GM19025 (cell line): ENCODE data around the gene ALKAL2.

Experiments
- ATAC-seq: cut with Tn5 transposase; IDR thresholded peaks from one replicate; pipeline ENCODE4 v1.9.1; 2021; ENCODE audit warnings: mild to moderate bottlenecking, low read depth, moderate library complexity; ENCODE audit not compliant: unreplicated experiment

Gene ALKAL2

DNA sequence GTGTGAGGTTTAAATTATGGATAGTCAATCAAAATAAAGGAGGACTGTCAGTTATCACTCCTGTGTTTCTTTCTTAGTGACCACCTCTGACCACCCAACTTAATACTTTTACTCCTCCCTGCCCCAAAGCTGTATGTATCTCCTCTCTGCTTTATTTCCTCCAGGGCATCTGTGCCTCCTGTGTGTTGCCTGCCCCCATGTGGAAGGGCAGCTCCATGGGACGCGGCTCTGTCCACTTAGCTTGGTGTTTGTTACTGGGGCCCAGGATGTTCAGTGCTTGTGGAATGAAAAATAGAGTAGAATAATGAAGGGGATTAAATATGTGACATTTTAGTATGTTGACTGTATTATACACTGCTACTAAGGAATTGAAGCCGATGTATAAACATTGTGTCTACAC is 13.4 kb downstream of the ALKAL2 start:
- ATAC-seq: no peak

DNA sequence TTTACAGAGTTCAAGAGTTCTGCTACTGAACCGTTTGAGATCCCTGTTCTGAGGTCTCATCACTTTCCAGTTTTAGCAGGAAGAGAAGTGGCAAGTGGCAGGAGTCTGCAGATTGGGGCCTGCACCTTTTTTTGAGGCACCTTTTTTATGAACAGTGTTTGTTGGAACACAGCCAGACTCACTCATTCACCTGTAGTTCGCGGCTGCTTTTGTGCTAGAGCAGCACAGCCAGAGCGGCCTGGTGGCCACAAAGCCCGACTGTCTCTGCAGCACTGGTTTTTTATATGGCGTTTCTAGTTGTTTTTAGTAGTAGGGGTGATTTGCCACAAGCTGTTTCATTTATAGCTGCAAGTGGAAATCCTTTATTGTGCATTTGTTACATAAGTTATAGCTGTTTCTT is 14.6 kb downstream of the ALKAL2 start:
- no peak for ATAC-seq

DNA sequence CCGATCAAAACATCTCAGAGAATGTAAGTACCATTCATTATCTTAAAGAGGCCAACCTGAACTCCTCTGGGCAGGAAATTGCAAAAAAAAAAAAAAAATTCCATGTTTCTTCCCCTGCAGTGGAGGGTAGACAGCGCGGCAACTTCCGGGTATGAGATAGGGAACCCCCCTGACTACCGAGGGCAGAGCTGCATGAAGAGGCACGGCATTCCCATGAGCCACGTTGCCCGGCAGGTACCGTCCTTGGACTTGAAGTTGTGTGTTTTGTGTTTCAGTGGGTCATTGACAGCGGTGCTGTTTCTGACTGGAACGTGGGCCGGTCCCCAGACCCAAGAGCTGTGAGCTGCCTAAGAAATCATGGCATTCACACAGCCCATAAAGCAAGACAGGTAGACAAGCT is 16.0 kb downstream of the ALKAL2 start:
- no peak for ATAC-seq

DNA sequence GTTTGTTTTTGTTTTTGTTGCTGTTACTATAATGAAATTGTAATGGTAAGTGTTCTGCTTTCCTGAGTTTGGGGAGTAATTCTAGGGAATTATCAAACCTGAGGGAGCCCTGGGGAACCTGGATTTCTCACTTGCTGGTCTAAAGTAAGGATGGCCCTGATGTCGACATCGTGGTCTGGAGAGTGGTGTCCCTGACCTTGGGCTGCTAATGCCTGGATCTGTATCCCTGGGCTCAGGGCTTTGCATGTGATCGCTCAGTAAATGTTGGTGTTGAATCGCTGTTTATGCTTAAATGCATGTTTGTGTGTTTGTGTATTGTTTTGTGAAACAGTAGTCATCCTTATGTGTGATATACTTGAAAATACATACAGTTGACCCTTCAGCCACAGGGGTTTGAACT is 17.0 kb downstream of the ALKAL2 start:
- no peak for ATAC-seq

DNA sequence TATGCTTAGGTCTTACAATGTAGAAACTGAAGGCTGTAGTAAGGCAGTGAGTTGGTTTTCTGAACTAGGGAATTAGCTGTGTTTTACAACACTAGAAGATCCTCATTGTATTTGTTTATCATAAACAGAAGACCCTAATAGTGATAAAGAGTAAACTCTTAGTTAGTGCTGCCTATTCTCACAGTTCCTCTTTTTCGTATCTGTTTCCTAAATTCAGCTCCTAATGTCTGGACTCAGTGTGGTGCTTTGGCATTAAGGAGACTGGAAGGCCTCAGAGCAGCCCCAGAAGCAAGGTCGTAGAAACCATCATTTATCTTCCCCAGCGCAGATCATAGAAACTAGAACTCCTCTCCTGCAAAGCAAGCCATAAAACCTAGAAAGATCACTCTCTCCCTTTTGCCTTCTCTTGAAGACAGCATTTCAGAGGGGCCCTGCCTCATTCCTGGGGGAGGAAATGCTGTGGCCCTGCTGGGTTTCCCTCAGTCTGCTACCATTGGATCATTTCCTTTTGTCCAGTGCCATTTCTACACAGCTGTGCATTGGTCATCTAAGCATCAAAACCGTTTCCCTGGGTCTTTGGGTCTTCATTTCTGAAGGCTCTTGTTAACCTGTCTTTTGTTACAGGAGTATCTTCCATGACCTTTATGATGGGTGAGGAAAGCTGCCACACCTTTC is 18.4 kb downstream of the ALKAL2 start:
- ATAC-seq: no peak

DNA sequence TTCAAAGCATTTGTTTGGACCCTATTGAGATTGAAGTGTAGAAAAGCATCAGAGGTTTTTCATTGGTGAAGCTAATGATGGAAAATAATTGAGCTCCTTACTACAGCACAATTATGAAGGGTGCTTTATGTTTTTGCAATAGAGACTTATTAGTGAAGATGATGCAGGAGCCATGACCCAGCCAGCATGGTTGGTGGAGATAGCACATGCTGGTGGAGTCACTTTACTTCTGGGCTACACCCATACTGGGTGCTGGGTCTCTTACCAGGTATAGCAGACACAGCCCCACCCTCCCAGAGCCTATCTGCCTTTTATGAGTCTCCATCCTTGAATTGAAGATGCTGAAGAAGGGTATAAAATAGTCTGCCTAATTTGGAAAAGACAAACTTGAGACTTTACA is 19.6 kb downstream of the ALKAL2 start:
- no peak for ATAC-seq

DNA sequence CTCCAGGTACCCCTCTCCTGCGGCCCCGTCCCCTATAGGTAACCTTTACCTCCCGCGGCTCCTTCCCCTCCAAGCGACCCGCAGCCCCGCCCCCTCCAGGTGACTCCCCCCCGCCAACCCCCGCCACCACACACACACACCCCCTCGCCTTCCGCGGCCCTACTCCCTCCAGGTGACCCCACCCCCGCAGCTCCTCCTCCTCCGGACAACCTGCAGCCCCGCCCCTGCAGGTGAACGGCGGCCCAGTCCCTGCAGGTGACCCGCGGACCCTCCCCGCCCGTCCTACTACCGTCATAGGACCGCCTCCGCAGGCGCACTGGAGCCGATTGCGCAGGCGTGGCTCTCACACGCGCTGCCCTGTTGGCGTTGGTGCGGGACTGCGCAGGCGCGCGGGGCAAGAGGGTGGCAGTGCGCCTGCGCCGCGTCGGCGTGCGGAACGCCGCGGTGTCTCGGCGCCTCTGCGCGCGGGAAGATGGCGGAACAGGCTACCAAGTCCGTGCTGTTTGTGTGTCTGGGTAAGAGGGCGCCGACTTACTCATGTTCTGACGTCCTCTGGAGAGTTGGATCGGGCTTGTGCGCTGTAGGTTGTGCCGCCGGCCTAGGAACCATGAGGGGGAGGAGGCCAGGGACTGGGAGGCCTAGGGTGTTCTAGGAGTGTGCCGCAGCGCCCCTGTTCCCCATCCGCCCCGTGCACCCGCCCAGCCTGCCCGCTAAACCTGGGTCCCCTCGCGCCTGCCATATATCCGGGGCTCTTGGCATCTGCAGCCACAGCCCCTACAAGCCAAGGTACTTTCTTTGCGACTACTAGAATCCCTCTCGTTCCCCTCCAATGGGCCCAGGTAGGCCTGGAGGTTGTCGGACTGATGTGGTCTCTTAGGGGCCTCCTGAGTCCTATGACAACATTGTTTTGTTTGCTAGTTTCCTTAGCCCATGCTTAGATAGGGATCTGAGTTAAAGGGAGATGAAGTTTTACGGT is 23.1 kb downstream of the ALKAL2 start, which contains the start of gene ACP1:
Gene ACP1 (plus strand): TSS at position 455 of the 976 bp plus-strand sequence. CDS start 18 bp downstream, at position 473.
- ATAC-seq: peak; percentile 96

DNA sequence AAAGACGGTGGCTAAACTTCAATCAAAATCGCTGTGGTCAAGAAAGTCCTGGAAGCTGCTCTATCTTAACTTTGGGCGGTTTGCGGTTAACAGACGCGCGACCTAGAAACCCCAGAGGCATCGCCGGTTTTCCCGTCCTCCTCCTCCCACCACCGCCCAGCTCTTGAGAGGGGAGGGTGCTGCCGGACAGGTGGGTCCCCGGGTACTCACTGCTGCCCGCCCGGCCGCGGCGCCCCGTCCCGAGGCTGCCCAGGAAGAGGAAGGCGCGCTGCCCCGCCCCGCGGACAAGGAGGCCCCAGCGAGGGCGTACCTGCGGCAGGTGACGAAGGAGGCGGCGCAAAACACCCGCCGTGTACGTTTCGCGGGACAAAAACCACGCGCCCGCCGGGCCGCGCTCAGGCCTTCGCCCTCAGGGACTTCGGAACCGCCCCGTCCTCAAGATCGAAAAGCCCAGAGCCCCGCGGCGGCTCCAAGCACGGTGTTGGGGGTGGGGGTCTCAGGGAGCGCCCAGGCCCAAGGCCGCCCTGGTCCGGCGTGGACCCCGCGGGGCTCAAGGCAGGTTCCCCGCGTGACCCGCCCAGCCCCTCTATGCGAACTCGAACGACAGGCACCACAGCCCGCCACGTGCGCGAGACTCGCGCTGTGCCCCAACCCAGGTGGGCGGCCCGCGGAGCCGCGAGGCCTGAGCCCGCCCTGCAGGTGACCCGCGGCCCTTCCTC is 24.0 kb downstream of the ALKAL2 start, which contains the start of gene SH3YL1:
Gene SH3YL1 (minus strand): TSS at position 259 of the 719 bp plus-strand sequence. CDS start 48 bp downstream, at position 211.
- ATAC-seq: peak; percentile 9

DNA sequence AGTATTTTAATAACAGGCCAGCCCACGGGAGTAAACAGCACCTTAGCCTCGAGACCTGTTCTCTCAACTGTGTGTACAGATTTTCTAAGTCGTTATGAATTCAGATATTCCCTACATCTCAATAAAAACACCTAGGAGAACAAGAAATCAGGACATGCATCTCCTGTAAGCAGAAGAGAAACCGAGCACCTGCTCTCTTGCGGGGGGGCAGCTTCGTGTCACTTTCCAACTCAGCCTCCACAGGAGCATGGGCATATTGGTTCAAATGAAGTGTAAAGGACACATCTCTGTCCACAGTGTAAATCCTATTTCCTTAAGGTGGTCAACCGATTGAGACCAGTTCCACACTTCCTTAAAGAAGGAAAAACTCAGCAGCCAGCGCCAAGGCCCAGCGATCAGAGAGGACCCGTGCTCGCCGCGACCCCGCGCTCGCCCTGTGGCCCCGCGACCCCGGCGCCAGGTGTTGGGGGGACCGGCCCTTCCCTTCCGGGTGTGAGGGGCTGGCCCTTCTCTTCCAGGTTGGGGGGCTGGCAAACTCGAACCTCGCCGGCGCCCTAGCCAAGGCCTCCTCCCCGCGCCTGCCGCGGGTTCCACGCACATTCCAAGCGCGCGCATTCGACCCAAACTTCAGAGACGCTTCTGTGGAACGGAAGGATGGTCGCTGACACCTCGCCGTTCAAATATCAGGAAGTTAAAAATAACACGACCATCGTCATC is 24.7 kb downstream of the ALKAL2 start:
- no peak for ATAC-seq

DNA sequence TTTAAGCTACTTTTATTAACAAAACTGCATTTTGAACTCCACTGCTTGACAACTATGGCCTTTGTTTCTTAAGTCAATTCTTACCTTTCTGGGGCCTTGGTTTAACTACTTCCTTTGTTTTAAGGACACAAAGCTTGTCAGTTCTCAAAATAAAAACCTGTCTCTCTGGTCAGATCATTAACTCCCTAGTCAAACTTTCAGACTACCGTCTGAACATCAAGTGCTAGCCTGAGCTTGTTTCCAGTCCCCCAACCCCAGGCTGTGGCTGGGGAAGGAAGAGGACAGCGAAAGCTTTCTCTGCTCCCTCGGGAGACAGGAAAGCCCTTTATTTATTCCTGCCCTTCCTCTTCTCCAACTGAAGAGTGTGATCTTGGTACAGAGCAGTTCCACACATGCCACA is 25.8 kb downstream of the ALKAL2 start:
- ATAC-seq: no peak

DNA sequence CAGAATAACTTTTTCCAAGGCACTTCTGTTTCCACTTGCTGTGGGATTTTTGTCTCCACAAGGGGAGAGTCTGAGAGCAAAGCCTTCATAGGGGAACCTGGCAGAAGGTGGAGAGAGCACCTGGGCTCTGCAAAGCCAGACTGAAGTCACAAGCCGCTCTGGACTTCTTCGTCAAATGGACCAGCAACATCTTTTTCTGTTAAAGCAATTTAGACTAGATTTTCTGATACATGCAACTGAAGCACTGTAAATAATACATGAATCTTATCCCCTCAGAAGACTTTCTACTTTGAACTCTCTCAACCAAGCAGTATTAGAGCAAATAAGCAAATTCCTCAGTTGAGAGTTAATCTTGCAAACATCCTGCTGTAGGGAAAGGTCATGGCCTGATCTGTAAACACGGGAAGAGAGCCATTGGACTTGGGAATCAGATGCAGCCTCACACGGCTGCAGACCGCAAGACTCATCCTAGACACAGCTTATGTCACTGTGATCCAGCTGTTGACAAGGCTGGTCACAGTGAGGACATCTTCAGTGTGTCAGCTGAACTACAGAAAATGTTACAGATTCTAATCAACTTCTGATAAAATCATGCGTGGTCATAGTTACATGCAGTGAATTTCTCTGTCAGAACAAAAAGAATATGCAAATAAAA is 27.3 kb downstream of the ALKAL2 start:
- no peak for ATAC-seq

DNA sequence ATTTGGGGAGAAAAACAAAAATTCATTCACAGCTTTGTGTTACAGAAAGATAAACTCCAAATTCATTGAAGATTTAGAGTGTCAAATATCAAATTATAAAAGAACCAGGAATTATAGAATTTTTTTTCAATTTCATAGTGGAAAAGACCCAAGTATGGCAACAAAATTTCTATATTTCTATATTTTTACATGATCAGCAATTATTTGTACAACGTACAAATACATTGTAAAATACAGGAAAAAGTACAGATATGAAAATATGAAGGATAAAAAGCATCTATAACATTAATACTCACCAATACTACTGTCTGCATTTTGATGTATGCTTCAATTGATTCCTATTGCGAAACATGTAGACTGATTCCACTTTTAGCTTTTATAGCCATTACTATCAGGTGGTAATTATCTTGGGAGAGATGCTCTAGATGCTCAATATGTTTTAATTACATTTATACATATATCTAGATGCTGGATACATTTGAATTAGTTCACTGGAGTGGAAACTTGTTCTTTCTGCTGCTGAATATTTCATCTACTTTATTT is 28.0 kb downstream of the ALKAL2 start:
- no peak for ATAC-seq

DNA sequence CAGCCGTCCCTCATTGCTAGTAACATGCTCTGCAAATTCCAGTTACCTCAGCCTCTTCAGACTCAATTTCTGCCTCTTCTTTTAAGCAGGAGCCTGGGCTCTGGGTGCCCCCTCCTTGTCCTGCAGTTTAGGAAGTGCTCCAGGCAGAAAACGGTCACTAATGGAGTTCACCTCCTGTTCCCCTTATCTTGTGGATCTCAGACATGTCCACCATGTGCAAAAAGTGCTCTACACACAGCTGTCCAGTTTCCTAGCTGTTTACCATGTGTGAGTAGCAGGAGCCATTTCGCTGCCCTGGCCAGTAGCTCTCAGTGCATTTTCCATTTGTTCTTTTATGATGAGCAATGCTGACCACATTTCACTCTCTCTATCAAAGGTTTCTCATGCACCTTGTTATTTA is 29.0 kb downstream of the ALKAL2 start:
- no peak for ATAC-seq

DNA sequence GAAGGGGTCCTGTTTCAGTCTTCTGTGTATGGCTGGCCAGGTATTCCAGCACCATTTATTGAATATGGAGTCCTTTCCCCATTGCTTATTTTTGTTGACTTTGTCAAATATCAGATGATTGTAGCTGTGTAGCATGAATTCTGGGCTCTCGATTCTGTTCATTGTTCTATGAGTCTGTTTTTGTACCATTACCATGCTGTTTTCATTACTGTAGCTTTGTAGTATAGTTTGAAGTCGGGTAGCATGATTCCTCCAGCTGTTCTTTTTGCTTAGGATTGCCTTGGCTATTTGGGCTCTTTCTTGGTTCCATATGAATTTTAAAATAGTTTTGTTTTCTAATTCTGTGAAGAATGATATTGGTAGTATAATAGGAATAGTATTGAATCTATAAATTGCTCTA is 30.0 kb downstream of the ALKAL2 start:
- ATAC-seq: no peak

DNA sequence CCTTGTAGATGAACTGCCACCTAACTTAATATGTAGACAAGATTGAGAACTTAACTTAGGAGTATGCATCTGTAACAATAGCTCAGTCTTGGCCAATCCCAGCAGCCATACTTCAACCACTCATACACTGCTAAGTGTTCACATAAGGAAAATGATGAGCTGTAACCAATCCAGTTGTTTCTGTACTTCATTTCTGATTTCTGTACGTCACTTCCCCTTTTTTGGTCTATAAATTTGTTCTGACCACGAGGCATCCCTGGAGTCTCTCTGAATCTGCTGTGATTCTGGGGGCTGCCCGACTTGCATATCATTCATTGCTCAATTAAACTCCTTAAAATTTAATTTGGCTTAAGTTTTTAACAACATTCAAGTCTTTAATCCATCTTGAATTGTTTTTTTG is 30.5 kb downstream of the ALKAL2 start:
- ATAC-seq: no peak

DNA sequence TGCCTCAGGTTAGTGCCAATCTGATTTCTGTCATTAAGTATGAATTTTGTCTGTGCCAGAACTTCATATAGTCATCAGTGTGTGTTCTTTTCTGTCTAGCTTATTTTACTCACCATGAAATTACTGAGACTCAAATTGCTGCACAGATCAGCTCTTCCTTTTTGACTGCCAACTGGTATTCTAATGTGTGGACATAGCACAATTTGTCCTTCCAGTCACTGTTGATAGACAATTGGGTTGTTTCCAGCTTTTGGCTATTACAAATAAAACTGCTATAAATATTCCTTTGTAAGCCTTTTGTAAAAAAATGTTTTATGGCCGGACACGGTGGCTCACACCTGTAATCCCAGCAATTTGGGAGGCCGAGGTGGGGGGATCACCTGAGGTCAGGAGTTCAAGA is 31.8 kb downstream of the ALKAL2 start:
- no peak for ATAC-seq

DNA sequence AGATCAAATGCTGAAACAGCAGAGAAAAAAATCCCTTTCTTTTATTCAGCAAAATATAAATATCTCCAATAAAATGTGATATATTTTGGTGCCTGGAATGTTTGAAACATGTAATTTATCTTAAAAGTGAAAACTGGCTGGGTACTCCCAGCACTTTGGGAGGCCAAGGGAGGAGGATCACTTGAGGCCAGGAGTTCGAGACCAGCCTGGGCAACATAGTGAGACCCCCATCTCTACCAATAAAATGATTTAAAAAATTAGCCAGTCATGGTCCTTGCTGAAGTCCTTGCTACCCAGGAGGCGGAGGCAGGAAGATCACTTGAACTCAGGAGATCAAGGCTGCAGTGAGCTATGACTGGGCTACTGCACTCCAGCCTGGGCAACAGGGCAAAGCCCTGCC is 32.7 kb downstream of the ALKAL2 start:
- ATAC-seq: no peak

DNA sequence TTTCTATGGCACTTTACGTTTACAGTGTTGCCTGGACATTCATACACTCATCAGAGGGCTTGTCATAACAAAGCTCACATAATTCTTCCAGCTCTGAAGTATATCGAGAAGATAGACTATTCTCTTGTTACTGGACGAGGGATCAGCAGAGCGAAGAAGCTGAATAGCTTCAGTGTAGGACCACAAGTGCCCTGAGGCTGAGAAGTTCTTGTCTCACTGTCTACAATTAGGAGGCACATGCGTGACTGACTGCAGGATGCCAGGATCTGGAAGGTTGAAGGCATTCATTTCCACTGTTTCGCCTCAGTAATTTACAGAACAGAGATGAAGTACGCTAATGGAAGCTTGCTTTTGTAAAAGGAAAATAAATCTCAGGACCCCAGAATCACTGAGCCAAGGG is 33.6 kb downstream of the ALKAL2 start:
- ATAC-seq: no peak

DNA sequence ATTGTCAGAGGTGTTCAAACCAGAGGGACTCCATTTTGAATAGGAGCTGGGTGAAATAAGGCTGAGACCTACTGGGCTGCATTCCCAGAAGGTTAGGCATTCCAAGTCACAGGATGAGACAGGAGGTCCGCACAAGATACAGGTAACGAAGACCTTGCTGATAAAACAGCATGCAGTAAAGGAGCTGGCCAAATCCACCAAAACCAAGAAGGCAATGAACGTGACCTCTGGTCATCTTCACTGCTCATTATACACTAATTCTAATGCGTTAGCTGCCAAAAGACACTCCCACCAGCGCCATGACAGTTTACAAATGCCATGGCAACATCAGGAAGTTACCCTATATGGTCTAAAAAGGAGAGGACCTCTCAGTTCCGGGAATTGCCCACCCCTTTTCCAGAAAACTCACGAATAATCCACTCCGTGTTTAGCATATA is 34.7 kb downstream of the ALKAL2 start:
- ATAC-seq: no peak
